Upper lobe of right lung (tissue), 1 donor: ENCODE measurements around the gene TCTN1. TPM values are rescaled to one million over a fixed set of nuclear protein-coding genes. Genes with fewer than 3 reads are reported as not detected.

Source experiments
- ATAC-seq: fragments of 200-7000 bp; cut with Tn5 transposase; one replicate; pipeline ENCODE4 v1.9.1; 2020; ENCODE audit warnings: mild to moderate bottlenecking, moderate library complexity
- DNase-seq: peaks from one replicate; pipeline ENCODE4 v3.0.0-alpha.2; 2020
- H3K27ac ChIP-seq: fragments of 200-600 bp; one replicate; pipeline ENCODE4 v1.8.0; 2022
- H3K27me3 ChIP-seq: fragments of 200-600 bp; one replicate; pipeline ENCODE4 v1.8.0; 2022; ENCODE audit warnings: mild to moderate bottlenecking
- H3K36me3 ChIP-seq: fragments of 200-600 bp; one replicate; pipeline ENCODE4 v1.8.0; 2022
- H3K4me1 ChIP-seq: fragments of 200-600 bp; one replicate; pipeline ENCODE4 v1.8.0; 2022
- H3K4me3 ChIP-seq: fragments of 200-600 bp; one replicate; pipeline ENCODE4 v1.8.0; 2022; ENCODE audit warnings: mild to moderate bottlenecking
- H3K9me3 ChIP-seq: fragments of 200-600 bp; one replicate; pipeline ENCODE4 v1.8.0; 2022
- CTCF ChIP-seq: fragments of 200-600 bp; IDR thresholded peaks from one replicate; pipeline ENCODE4 v1.8.0; 2022; ENCODE audit warnings: antibody characterized with exemption
- intact Hi-C: fragments of 100-400 bp; cut with DNase I; formaldehyde crosslinking; loops from one replicate; pipeline ENCODE4 v1.11.0; 2022
- total RNA-seq: library from RNA; stranded (reverse); fragmentation: NEBNext Ultra II Directional; extraction: Animal tissue kit (Norgen Biotek cat#: 25700); gene quantifications from one replicate; pipeline ENCODE4 v1.2.1, GENCODE V29; 2021
- donor health status: DM: no; HTN: yes; CAD: no; lungs with severe emphysema.

TCTN1 gene
- total RNA-seq, 1 donor from 2014 or later = 30.4 TPM

- intact Hi-C loops = no loop called here
- Histone ChIP-seq H3K36me3 (no peaks in the 10 kb centered on the region), H3K27ac (no peak overlapping the region), H3K4me3 (no peak overlapping the region), H3K27me3 (no peaks in the 10 kb centered on the region), H3K9me3 (no peaks in the 10 kb centered on the region), H3K4me1 (peaks cover 7% of the 10 kb centered on the region)
- TF ChIP-seq CTCF = no peak
- no peak for DNase-seq
- no peak for ATAC-seq
These were observed 1.2 kb downstream of the TCTN1 start for GRCh38 chr12:110615171-110615570.

DNA sequence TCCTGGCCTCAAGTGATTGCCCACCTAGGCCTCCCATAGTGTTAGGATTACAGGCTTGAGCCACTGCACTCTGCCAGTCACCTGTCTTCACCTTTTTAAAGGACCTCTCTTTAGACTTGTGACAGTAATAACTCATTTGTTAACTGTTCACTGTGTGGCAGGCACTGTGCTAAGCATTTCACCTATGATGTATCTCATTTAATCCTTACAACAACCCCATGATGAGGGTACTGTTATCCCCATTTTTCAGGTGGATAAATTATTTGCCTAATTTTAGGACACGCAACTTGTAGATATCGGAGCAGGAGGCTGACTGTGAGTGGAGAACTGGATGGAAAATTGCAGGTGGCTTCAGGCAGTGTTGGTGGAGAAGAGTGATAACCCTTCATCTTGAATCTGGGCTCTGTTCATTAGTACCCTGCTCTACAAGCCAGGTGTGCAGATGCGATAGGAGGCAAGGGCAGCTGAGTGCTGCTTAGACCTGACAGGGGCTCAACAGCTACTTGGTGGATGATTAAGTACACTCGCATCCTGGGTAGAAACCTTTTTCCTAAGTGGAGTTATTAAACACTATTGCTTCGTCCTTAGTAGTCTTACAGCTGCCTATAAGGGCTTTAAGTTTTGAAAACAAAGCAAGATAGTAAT, 2.7 kb downstream of the TCTN1 start:
- intact Hi-C loops = no loop called here
- no peaks in the 10 kb centered on the region for H3K36me3 ChIP-seq
- no peak for ATAC-seq
- H3K27ac ChIP-seq = no peak overlapping the region
- no peak for DNase-seq
- TF ChIP-seq CTCF = no peak
- no peak overlapping the region for H3K4me3 ChIP-seq
- no peaks in the 10 kb centered on the region for H3K27me3 ChIP-seq
- peaks cover 7% of the 10 kb centered on the region for H3K4me1 ChIP-seq
- H3K9me3 ChIP-seq = no peaks in the 10 kb centered on the region

GRCh38 chr12:110619534-110619953, 5.6 kb downstream of the TCTN1 start:
- no peaks in the 10 kb centered on the region for H3K27me3 ChIP-seq
- intact Hi-C loops = no loop called here
- no peak for TF ChIP-seq CTCF
- no peak overlapping the region for H3K27ac ChIP-seq
- no peak for ATAC-seq
- H3K4me3 ChIP-seq = no peak overlapping the region
- no peak for DNase-seq
- no peaks in the 10 kb centered on the region for H3K9me3 ChIP-seq
- peaks cover 3% of the 10 kb centered on the region for H3K4me1 ChIP-seq
- H3K36me3 ChIP-seq = no peaks in the 10 kb centered on the region

DNA sequence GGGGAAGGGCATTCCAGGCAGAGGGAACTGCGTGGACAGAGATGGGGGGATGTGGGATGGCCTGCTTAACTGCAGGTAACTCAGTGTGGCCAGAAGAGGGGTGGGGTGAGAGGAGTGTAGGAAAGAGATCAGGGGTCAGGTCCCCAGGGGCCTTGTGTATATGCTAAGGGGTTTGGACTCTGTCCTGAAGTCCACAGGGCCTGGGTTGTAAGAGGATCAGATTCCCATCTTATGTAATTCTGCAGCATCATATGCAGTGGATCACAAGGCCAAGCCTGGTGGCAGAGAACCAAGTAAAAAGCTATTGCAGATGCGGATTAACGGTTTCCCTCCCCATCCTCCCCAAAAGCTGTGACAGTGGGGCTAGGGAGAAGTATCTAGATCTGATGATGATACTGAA, 8.7 kb downstream of the TCTN1 start:
- intact Hi-C loops = no loop called here
- H3K27ac ChIP-seq = no peak overlapping the region
- DNase-seq (no peak), ATAC-seq (no peak)
- no peaks in the 10 kb centered on the region for H3K4me1 ChIP-seq
- H3K9me3 ChIP-seq = no peaks in the 10 kb centered on the region
- no peaks in the 10 kb centered on the region for H3K27me3 ChIP-seq
- H3K36me3 ChIP-seq = no peaks in the 10 kb centered on the region
- no peak overlapping the region for H3K4me3 ChIP-seq
- TF ChIP-seq CTCF = no peak

DNA sequence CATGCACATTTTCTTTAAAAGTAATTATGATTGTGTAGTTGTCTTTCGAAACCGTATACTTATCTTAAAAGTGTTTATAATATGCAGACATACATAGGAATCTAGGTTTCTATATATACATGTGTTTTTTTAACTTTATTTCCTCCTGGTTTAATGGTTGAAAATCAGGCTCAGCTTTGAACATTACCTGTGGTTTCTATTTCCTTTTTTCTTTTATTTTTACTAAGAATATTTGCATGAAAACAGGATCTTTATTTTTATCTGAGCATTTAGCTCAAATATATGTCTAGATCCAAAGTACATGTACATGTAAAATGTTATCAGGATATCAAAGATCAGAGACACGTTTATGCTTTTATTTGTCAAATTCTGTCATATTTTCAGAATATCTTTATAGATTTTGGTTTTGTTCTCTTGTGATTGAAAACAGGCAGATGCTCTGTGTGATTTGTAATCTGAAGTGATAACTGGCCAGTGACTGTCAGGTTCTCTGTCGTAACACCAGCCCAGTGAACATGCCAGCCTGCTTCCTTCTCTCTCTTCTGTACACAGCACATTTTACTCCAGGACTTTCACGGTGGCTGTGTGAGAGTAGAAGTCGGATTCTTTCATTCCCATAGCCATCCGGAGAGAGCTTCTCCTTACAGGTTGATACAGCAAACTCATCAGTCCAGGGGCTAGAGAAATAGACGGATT, 13.7 kb downstream of the TCTN1 start:
- Histone ChIP-seq H3K9me3 (no peaks in the 10 kb centered on the region), H3K4me1 (no peaks in the 10 kb centered on the region), H3K4me3 (no peak overlapping the region), H3K27me3 (no peaks in the 10 kb centered on the region), H3K27ac (no peak overlapping the region), H3K36me3 (peaks cover 21% of the 10 kb centered on the region)
- no peak for TF ChIP-seq CTCF
- no peak for ATAC-seq
- intact Hi-C loops = no loop called here
- no peak for DNase-seq
